Activated naive CD8-positive, alpha-beta T cell (primary cell): ENCODE results near the gene GNB1L.

Experiments used
- H3K27ac Mint-ChIP-seq: one replicate; pipeline ENCODE4 v1.8.0; 2021; ENCODE audit warnings: mixed read lengths
- H3K27me3 Mint-ChIP-seq: one replicate; pipeline ENCODE4 v1.8.0; 2021; ENCODE audit warnings: mixed read lengths
- H3K36me3 Mint-ChIP-seq: one replicate; pipeline ENCODE4 v1.8.0; 2021; ENCODE audit warnings: mixed read lengths
- H3K4me1 Mint-ChIP-seq: one replicate; pipeline ENCODE4 v1.8.0; 2021; ENCODE audit warnings: low read depth, mixed read lengths
- H3K4me3 Mint-ChIP-seq: one replicate; pipeline ENCODE4 v1.8.0; 2021; ENCODE audit warnings: mild to moderate bottlenecking, mixed read lengths
- H3K9me3 Mint-ChIP-seq: one replicate; pipeline ENCODE4 v1.8.0; 2021; ENCODE audit warnings: low read depth, mixed read lengths

The GNB1L gene

DNA sequence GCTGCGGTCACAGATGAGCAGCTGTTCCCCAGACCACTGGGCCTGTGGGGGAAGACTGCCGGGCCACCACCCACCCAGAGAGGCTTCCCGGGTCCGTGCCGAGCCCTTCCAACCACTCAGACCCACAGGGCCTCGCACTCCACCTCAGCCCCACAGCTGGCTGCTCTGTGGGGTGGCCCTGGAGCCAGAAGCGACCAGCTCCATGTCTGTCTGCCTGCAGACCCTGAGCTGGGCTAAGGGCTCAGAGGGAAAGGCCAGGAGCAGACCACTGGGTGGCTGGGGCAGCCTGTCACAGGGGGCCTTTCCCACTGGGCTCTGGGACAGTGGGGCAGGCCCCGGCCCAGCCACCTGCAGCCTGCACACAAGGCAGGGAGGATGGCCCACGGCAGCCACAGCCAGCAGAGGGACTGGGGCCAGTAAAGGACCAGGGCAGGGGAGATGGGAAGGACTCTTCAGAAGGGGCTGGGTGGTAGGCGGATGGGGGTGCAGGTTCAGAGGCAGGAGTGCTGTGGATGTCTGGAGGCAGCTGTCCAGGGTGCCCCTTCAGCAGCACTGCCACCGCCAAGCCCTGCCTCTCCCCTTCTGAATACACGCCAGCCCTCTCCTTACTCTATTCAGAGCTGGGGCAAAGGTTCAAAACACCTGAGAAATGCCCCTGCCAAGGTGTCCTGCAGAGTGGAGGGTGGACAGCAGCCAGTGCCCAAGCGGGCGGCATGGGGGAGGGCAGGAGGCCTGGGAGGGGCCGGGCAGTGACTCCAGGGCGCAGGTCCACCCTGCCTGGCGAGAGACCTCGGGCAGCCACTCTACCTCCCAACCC, 32.2 kb downstream of the GNB1L start:
- no peak overlapping the region for H3K27ac Mint-ChIP-seq
- no peak overlapping the region for H3K4me3 Mint-ChIP-seq
- H3K9me3 Mint-ChIP-seq = no peaks in the 10 kb centered on the region
- peaks cover 5% of the 10 kb centered on the region for H3K36me3 Mint-ChIP-seq
- H3K27me3 Mint-ChIP-seq = no peaks in the 10 kb centered on the region
- peaks cover 4% of the 10 kb centered on the region for H3K4me1 Mint-ChIP-seq

DNA sequence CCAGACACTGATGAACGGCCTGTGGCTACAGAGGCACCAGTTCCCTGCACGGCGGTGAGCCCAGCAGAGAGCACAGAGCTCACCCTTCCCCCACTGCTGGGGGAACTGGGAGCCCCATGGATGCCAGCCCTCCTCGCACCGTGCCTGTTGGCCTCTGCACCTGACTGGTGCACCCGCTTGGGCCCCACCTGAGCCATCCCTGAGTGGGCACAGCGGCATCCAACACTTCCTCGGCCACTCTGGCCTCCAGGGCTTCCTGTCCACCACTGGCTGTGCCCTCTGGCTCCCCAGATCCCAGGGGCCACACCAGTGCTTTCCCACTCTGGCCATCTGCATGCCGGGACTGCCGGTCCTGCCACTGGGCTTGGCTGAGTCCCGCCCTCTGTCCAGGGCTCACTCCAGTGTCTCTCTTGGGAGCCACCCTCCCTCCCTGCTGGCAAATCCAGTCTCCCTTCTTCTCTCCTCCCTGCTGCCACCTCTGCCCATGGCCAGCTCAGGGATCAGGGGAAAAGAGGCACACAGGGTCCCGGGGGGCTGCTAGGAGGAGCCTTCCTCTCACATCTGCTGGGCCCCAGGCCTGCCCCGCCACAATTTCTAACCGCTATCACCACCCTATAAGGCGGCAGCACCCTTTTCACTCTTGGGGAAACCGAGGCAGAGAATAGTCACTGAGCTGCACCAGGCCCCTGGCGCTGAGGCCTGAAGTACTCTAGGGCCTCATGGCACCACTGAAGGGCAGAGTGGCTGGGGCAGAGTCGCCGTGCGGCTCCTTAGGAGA, 33.0 kb downstream of the GNB1L start:
- Mint-ChIP-seq H3K27me3 (no peaks in the 10 kb centered on the region), H3K4me3 (no peak overlapping the region), H3K4me1 (peaks cover 4% of the 10 kb centered on the region), H3K9me3 (no peaks in the 10 kb centered on the region), H3K36me3 (peaks cover 4% of the 10 kb centered on the region), H3K27ac (no peak overlapping the region)

DNA sequence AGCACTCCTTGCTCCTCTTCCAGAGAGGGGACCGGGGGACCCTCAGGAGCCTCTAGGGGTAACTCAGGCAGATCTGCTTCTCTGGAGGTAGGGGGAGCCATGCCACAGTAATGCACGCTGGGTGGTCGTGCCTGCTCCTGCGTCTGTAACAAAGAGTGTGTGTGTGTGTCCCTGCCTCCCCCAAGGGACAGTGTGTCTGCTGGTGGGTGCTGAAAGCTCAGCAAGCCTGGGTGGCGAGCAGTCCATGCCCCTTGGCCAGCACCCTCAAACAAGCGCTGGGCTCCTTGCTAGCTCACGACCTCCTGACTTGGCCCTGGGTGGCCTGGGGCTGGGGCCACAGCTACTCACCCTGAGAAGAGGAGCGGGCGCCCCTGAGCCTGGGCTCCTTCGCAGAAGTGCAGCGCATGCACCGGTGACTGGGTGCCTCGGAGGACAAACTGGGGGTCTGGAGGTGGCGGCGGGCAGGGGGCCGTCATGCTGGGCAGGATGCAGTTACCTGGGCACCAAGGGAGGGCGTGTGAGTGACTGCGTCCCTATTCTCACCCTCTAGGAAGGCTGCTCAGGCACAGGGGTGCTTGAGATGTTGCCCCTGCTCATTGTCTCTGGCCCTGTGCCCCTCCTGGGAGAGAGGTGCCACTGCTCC, 33.7 kb downstream of the GNB1L start:
- peaks cover 3% of the 10 kb centered on the region for H3K4me1 Mint-ChIP-seq
- H3K9me3 Mint-ChIP-seq = no peaks in the 10 kb centered on the region
- H3K4me3 Mint-ChIP-seq = no peak overlapping the region
- H3K36me3 Mint-ChIP-seq = no peaks in the 10 kb centered on the region
- no peaks in the 10 kb centered on the region for H3K27me3 Mint-ChIP-seq
- H3K27ac Mint-ChIP-seq = no peak overlapping the region

DNA sequence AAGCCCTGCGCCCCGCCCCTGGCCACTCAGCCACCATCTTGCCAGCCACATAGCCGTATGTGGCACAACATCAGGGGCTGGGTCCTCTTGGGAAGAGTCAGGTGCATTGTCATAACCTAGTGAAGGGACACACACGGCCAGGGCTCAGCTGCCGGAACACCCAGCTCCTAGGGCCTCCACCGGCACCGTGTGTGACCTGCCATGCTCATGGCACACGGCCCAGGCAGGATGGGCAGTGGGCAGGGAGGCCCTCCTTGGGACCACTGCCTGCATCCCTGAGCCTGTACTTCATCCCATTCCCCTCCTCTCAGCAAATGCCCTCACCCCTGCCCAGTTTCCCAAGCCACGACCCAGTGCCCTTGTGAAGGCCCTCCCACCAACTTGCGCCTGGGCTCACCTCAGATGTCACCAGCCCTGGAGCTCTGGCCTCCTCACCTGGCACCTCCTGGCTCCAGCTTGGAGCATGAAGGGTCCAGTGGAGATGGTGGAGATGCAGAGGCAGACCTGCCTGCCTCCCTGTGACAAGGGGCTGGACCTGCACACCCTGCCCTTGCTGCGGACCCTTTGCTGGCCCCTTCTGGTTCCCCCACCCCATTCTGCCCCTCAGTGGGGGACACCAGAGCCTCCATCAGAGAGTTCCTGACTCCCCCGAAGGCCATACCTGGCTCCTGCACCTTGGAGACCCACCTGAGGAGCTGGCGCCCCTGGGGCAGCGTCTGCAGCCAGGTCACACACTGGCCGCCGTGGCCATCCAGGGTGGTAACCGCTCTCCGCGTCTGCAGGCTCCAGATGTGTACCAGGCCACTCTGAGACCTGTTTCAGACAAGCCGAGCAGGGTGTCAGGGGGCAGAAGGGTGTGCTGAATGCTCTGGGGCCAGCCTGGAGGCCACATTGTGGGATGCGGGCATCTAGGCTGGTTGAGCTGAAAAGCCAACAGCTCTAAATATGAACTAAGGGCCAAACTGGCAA, 34.5 kb downstream of the GNB1L start:
- Mint-ChIP-seq H3K9me3 (no peaks in the 10 kb centered on the region), H3K27me3 (no peaks in the 10 kb centered on the region), H3K27ac (no peak overlapping the region), H3K36me3 (no peaks in the 10 kb centered on the region), H3K4me3 (no peak overlapping the region), H3K4me1 (peaks cover 3% of the 10 kb centered on the region)

DNA sequence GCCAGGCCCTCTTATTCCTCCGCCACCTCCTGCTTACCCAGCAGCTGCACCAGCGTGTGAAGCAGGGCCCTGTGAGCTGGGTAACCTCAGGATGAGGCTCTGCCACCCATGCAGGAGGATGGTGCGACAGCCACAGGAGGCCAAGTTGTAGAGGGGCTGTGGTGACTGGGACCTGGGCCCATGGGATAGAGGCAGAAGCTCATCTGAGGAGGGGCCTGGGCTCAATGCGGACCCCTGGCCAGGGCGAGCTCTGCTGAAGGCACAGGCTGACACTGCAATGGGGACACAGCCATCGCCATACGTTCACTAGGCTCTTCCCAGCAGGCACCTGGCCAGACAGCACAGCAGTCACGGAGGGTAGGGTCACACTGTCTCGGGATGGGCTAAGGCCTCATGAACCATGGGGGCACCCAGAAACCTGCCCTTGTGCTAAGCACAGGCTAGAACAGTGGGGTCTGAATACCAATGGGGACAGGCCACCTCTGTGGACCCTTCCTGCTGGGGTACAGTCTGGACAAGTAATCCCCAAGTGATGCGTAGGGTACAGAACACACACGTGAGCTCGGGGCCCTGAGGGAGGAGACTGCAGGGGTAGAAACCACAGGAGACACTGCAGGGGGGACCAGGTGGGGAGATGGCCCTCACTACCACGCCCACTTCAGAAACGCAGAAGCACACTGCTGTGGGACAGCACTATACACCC, 35.3 kb downstream of the GNB1L start:
- Mint-ChIP-seq H3K4me3 (no peak overlapping the region), H3K36me3 (no peaks in the 10 kb centered on the region), H3K9me3 (no peaks in the 10 kb centered on the region), H3K27ac (no peak overlapping the region), H3K4me1 (peaks cover 3% of the 10 kb centered on the region), H3K27me3 (no peaks in the 10 kb centered on the region)

DNA sequence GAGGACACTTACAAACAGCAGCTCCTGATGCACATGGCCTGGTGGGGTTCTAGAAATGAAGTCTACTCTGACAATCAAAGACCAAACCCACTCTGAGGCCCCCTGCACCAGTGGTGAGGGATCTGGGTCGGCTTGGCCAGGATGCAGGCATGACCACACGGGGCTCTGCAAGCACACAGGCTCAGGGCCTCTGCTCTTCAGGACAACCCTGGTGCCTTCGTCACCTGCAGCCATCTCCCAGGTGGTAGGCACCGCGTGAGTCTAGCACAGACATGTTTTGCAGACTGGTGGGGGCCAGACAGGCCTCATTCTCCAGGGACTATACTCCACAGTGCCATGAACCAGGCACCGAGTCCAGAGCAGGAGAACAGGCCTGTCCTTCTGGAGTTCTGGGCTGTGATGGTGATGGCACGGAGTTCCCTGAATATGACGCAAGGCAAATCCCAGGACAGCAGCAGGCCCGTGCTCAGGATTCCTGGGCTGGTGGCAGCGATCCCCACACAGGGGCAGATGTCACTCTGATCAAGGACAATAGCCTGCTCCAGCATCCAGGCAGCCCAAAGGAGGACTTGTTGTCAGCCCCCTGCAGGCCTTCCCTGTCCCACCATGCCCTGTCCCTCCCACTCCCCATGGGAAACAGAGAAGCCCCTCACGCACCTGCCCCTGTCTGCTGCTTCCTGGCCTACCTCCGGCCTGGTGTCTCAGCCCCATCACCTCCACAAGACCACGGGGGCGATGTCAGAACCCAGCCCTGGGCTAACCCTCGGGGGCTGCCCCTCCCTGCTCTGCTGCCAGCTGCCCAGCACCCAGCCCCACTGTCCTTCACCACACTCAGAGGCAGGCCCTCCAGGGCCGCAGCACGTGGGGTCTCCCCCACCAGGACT, 36.1 kb downstream of the GNB1L start:
- Mint-ChIP-seq H3K9me3 (no peaks in the 10 kb centered on the region), H3K27ac (no peak overlapping the region), H3K27me3 (no peaks in the 10 kb centered on the region), H3K4me1 (peaks cover under 1% of the 10 kb centered on the region), H3K36me3 (no peaks in the 10 kb centered on the region), H3K4me3 (no peak overlapping the region)

DNA sequence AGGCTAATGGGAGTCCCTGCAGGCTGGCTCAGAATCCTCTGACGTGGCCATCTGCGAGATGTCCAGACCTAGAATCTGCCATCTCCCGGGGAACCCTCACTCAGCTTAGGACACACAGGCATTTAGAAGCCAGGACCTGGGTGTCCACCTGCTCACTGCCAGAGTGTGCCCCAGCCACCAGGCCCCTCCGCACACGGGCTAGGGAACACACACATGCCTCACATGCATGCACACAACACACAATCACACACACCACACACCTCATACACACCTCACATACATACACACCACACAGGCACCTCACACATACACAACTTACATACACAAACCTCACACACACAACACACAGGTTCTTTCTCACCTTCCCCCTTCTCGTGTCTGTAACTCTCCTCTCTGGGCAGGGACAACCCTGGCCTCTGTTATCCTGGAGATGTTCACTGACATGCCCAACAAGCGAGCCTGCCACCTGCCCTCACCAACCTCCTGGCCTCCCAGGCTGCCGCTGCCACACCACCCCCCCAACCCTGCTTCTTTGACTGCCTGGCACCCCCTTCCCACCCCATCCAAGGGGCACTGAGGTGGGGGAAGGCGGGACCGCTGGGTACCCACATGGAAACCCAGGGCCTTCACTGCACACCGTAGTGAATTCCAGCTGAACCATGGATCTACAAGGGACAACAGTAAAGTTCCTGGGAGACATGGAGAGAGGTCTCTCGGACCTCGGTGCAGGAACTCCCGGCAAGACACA, 38.1 kb downstream of the GNB1L start:
- no peak overlapping the region for H3K27ac Mint-ChIP-seq
- H3K27me3 Mint-ChIP-seq = no peaks in the 10 kb centered on the region
- H3K36me3 Mint-ChIP-seq = no peaks in the 10 kb centered on the region
- H3K9me3 Mint-ChIP-seq = no peaks in the 10 kb centered on the region
- no peaks in the 10 kb centered on the region for H3K4me1 Mint-ChIP-seq
- H3K4me3 Mint-ChIP-seq = peak overlapping the region; percentile 5

DNA sequence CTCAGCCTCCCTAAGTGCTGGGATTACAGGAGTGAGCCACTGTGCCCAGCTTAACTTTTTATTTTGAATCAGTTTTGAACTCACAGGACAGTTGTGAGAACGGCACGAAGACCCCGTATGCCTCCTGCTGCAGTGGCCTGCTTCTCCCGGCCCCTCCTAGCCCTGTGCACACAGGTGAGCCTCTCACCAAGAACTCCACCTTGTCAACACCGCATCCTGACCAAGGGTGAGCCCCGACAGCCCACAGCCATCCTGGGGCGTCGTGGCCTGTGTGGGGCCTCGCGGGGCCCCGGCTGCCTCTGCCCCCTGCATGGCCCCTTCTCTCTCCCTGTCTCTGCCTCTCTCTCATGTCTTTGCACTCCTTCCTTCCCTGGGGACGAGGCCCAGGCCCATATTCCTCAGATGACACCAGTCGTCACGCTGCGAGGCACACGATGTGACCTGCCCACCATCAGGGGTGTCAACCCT, 38.8 kb downstream of the GNB1L start:
- peaks cover 2% of the 10 kb centered on the region for H3K4me1 Mint-ChIP-seq
- H3K27ac Mint-ChIP-seq = no peak overlapping the region
- H3K9me3 Mint-ChIP-seq = no peaks in the 10 kb centered on the region
- H3K36me3 Mint-ChIP-seq = no peaks in the 10 kb centered on the region
- no peak overlapping the region for H3K4me3 Mint-ChIP-seq
- H3K27me3 Mint-ChIP-seq = no peaks in the 10 kb centered on the region

DNA sequence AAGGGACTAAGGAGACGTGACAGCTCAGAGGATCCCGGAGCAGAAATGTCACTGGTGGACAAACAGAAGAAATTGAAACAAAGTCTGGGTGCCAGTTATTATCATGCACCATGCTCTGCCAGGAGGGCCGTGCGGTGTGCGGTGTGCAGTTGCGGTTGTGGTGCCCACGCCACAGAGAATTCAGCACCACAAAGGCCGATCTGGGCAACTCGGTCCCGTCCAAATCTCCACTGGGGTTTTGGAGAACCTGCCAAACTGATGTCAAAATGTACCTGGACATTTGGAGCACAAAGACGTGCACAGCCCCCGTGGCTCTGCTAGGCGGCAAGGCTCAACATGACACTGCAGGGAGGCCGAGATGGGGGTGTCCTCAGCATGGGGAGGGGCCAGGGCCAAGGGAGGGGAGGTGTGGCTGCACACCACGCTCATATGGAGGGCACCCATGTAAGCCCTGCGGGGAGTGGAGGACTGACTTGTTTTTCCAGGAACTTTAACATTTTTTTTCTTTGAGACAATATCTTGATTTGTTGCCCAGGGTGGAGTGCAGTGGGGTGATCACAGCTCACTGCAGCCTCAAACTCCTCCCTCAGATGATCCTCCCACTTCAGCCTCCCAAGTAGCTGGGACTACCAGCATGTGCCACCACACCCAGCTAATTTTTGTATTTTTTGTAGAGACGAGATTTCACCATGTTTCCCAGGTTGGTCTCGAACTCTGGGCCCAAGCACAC, 39.4 kb downstream of the GNB1L start:
- no peak overlapping the region for H3K4me3 Mint-ChIP-seq
- H3K36me3 Mint-ChIP-seq = no peaks in the 10 kb centered on the region
- H3K27ac Mint-ChIP-seq = no peak overlapping the region
- no peaks in the 10 kb centered on the region for H3K9me3 Mint-ChIP-seq
- peaks cover 4% of the 10 kb centered on the region for H3K4me1 Mint-ChIP-seq
- no peaks in the 10 kb centered on the region for H3K27me3 Mint-ChIP-seq

DNA sequence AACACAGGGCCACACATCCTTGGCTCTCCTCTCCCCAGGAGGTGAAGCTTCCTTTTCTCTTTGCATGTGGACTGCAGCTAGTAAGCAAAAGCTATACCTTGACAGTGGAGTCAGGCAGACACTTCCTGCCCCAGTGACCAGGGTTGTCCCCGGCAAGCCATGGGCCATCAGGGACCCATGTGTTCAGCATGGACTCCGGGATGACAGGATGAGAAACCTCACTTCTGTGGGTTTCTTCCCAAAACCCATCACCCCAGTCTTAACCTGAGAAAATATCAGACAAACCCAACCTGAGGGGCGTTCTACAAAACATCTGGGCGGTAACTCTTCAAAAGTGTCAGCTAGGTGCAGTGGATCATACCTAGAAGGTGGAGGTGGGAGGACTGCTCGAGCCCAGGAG, 40.2 kb downstream of the GNB1L start:
- no peaks in the 10 kb centered on the region for H3K36me3 Mint-ChIP-seq
- H3K4me3 Mint-ChIP-seq = no peak overlapping the region
- no peaks in the 10 kb centered on the region for H3K9me3 Mint-ChIP-seq
- peaks cover 4% of the 10 kb centered on the region for H3K4me1 Mint-ChIP-seq
- no peak overlapping the region for H3K27ac Mint-ChIP-seq
- no peaks in the 10 kb centered on the region for H3K27me3 Mint-ChIP-seq

DNA sequence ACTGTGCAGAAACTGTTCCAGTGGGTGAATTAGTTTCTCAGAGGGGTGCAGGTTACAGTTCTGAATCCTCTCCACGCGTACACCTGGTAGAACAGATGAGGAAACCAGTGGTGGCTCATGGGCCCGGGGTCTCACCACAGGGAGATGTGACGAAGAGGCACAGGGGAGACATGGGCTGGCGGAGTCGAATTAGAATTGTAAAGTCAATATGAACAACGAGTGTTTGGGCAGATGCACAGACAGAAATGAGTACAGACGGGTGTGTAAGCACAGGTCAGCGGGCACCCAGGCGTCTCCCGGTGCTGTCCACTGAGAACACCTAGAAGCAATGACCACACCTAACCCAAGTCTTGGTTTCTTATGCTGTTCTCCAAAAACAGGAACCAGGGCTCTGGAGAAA, 41.8 kb downstream of the GNB1L start:
- Mint-ChIP-seq H3K36me3 (no peaks in the 10 kb centered on the region), H3K4me1 (peaks cover 4% of the 10 kb centered on the region), H3K27ac (no peak overlapping the region), H3K27me3 (no peaks in the 10 kb centered on the region), H3K4me3 (no peak overlapping the region), H3K9me3 (no peaks in the 10 kb centered on the region)
